ENCODE data around the gene KRT79.

KRT79 gene

GRCh38 chr12:52832985-52833905 lies 866 bp downstream of the KRT79 start:
- no peak for DNase-seq

GRCh38 chr12:52832451-52832850 lies 1.7 kb downstream of the KRT79 start:
- DNase-seq, result no peak

- DNase-seq, result no peak
Observed at GRCh38 chr12:52831251-52831650, 2.9 kb downstream of the KRT79 start.

GRCh38 chr12:52829986-52830770 lies 3.9 kb downstream of the KRT79 start:
- DNase-seq, result no peak

GRCh38 chr12:52828591-52829021 lies 5.5 kb downstream of the KRT79 start:
- DNase-seq, result no peak

- no peak for DNase-seq
Observed at GRCh38 chr12:52828156-52828555, 6.0 kb downstream of the KRT79 start.

GRCh38 chr12:52827499-52828090 lies 6.5 kb downstream of the KRT79 start:
- no peak for DNase-seq

GRCh38 chr12:52826611-52827498 lies 7.3 kb downstream of the KRT79 start:
- no peak for DNase-seq

GRCh38 chr12:52825961-52826360 lies 8.2 kb downstream of the KRT79 start:
- no peak for DNase-seq

GRCh38 chr12:52824741-52825410 lies 9.2 kb downstream of the KRT79 start:
- no peak for DNase-seq

- no peak for DNase-seq
Observed at GRCh38 chr12:52823761-52824450, 10.2 kb downstream of the KRT79 start.

GRCh38 chr12:52822771-52823510 lies 11.2 kb downstream of the KRT79 start:
- DNase-seq, result no peak

GRCh38 chr12:52821826-52822660 lies 12.1 kb downstream of the KRT79 start:
- no peak for DNase-seq

- DNase-seq, result no peak
Observed at GRCh38 chr12:52821071-52821730, 12.9 kb downstream of the KRT79 start.

GRCh38 chr12:52820521-52820920 lies 13.6 kb downstream of the KRT79 start:
- DNase-seq, result no peak

GRCh38 chr12:52819731-52820510 lies 14.2 kb downstream of the KRT79 start:
- no peak for DNase-seq

- no peak for DNase-seq
Observed at GRCh38 chr12:52818887-52819420, 15.2 kb downstream of the KRT79 start.

- DNase-seq, result no peak
Observed at GRCh38 chr12:52818388-52818787, 15.7 kb downstream of the KRT79 start.
